Ishikawa (cell line): Measurements from ENCODE around the gene VPS41.

ENCODE experiments used
- CEBPB ChIP-seq: IDR thresholded peaks from 2 replicates; pipeline ENCODE4 v1.6.1; 2012
- CREB1 ChIP-seq: IDR thresholded peaks from 2 replicates; pipeline ENCODE4 v1.6.1; 2012; ENCODE audit warnings: low read depth
- EGR1 ChIP-seq: IDR thresholded peaks from 2 replicates; pipeline ENCODE4 v1.6.1; 2012
- EP300 ChIP-seq: IDR thresholded peaks from 2 replicates; pipeline ENCODE4 v1.6.1; 2012; ENCODE audit warnings: borderline replicate concordance
- FOXM1 ChIP-seq: IDR thresholded peaks from 2 replicates; pipeline ENCODE4 v1.6.1; 2012; ENCODE audit warnings: low read depth, borderline replicate concordance
- NFIC ChIP-seq: IDR thresholded peaks from 2 replicates; pipeline ENCODE4 v1.6.1; 2012
- RAD21 ChIP-seq: IDR thresholded peaks from 2 replicates; pipeline ENCODE4 v1.6.1; 2012; ENCODE audit warnings: low read depth
- TAF1 ChIP-seq: IDR thresholded peaks from 2 replicates; pipeline ENCODE4 v1.6.1; 2012; ENCODE audit warnings: low read depth, mild to moderate bottlenecking
- TCF12 ChIP-seq: IDR thresholded peaks from 2 replicates; pipeline ENCODE4 v1.6.1; 2012; ENCODE audit warnings: low read depth
- TEAD4 ChIP-seq: IDR thresholded peaks from 2 replicates; pipeline ENCODE4 v1.6.1; 2012
- YY1 ChIP-seq: IDR thresholded peaks from 2 replicates; pipeline ENCODE4 v1.6.1; 2012; ENCODE audit warnings: low read depth
- ZBTB7A ChIP-seq: IDR thresholded peaks from 2 replicates; pipeline ENCODE4 v1.6.1; 2012; ENCODE audit warnings: low read depth
- TF ChIP-seq, protein P1 (sequence below): IDR thresholded peaks from 2 replicates; pipeline ENCODE4 v1.6.1; 2012; ENCODE audit warnings: low read depth, mild to moderate bottlenecking
- TF ChIP-seq, protein P2 (sequence below): IDR thresholded peaks from 2 replicates; pipeline ENCODE4 v1.6.1; 2012
- TF ChIP-seq, protein P3 (sequence below): IDR thresholded peaks from 2 replicates; pipeline ENCODE4 v1.6.1; 2012

The VPS41 gene

DNA sequence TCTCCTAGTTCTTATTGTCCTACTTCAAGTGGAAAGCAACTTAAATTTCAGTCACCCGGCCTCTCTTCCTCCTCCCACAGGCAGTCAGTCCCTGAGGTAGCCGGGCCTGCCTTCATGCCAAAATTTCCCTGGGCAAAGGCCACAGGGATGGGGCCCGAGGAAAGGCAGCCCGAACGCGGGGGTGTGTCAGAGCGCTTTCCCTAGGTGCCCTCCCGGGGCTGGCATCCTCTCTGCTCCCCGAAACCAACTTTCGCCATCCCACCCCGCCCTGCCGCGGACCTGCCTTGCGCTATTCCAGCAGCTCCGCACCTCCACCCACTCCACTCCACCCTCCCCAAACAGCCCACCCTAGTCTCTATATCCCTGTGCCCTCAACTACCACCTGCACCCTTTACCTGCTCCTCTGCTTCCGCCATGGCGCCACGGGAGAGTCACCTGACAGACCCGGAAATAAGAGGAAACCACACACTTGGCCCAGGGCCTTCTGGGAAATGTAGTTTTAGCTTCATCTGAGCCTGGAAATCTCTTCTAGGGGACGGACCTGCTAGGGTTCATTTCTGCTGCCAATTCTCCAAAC is at the start of gene VPS41:
VPS41 (minus strand) TSS at position 433 of the 577 bp plus-strand sequence; CDS start at position 416, 17 bp downstream.
- TF ChIP-seq, protein P1, sequence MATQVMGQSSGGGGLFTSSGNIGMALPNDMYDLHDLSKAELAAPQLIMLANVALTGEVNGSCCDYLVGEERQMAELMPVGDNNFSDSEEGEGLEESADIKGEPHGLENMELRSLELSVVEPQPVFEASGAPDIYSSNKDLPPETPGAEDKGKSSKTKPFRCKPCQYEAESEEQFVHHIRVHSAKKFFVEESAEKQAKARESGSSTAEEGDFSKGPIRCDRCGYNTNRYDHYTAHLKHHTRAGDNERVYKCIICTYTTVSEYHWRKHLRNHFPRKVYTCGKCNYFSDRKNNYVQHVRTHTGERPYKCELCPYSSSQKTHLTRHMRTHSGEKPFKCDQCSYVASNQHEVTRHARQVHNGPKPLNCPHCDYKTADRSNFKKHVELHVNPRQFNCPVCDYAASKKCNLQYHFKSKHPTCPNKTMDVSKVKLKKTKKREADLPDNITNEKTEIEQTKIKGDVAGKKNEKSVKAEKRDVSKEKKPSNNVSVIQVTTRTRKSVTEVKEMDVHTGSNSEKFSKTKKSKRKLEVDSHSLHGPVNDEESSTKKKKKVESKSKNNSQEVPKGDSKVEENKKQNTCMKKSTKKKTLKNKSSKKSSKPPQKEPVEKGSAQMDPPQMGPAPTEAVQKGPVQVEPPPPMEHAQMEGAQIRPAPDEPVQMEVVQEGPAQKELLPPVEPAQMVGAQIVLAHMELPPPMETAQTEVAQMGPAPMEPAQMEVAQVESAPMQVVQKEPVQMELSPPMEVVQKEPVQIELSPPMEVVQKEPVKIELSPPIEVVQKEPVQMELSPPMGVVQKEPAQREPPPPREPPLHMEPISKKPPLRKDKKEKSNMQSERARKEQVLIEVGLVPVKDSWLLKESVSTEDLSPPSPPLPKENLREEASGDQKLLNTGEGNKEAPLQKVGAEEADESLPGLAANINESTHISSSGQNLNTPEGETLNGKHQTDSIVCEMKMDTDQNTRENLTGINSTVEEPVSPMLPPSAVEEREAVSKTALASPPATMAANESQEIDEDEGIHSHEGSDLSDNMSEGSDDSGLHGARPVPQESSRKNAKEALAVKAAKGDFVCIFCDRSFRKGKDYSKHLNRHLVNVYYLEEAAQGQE: no peak
- TF ChIP-seq YY1: peak; percentile 91
- no peak for TF ChIP-seq ZBTB7A
- peak; percentile 50; the same call in 1 of the 2 replicates for TF ChIP-seq TAF1
- no peak for TF ChIP-seq EGR1
- no peak for TF ChIP-seq RAD21
- TF ChIP-seq, protein P2, sequence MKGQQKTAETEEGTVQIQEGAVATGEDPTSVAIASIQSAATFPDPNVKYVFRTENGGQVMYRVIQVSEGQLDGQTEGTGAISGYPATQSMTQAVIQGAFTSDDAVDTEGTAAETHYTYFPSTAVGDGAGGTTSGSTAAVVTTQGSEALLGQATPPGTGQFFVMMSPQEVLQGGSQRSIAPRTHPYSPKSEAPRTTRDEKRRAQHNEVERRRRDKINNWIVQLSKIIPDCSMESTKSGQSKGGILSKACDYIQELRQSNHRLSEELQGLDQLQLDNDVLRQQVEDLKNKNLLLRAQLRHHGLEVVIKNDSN: peak; percentile 98
- TF ChIP-seq TEAD4: no peak
- TF ChIP-seq, protein P3, sequence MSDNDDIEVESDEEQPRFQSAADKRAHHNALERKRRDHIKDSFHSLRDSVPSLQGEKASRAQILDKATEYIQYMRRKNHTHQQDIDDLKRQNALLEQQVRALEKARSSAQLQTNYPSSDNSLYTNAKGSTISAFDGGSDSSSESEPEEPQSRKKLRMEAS: peak; percentile 24; the same call in 1 of the 2 replicates
- TF ChIP-seq CEBPB: no peak

DNA sequence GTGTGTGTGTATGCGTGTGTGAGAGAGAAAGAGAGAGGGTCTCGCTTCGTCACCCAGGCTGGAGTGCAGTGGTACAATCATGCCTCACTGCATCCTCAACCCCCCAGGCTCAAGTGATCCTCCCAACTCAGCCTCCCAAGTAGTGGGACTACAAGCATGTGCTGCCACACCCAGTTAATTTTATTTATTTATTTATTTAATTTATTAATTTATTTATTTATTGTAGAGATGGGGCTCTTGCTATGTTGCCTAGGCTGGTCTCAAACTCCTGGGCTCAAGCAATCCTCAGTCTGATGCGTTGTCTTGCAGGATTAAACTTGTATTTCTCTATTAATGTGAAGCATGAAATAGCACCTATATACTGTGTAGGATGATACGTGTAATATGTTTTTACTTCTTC is 46.9 kb upstream of the VPS41 start:
- TF ChIP-seq YY1 (no peak), TCF12 (no peak)

DNA sequence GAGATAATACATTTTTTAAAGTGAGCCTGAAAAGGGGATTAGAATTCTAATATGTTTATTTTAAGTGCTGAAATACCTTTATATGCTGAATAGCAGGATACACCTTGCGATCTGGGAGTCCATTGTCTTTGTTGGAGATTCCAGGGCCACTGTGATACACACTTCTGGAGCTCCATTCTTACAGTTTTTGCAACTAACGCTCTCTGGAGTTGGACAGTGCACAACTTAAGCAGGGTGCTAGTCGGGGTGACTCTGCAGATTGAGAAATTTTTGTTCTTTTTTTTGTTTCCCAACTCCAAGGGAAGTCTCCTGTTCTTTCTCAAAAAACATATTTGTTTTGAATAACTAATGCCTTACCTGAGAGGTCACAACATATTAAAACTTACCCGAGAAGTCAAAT is 45.0 kb upstream of the VPS41 start:
- no peak for TF ChIP-seq CREB1
- TF ChIP-seq FOXM1: no peak
- TF ChIP-seq TEAD4: no peak
- no peak for TF ChIP-seq NFIC
- TF ChIP-seq RAD21: no peak
- TF ChIP-seq EGR1: no peak
- no peak for TF ChIP-seq EP300
- TF ChIP-seq, protein P3: no peak
- no peak for TF ChIP-seq ZBTB7A
- no peak for TF ChIP-seq TAF1
- no peak for TF ChIP-seq YY1
- TF ChIP-seq, protein P1: no peak
- TF ChIP-seq TCF12: no peak
- TF ChIP-seq, protein P2: no peak
- no peak for TF ChIP-seq CEBPB

DNA sequence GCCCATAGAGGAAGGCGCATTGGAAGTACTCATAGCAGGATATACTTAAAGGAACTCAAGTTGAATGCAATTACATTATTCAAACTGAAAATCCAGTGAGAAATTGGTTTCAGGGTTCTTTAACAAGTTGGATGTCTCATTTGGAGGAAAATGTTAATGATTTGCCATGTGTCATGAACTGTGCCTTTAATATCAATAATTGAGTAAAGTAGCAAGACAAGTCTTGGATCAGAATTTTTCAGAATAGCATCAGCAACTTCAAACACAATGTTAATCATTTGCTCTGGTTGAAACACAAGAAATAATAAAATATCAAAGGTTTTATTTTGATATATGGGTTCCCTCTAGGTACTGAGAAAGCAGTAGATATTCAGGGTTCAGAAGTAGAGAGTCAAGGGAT is 44.2 kb upstream of the VPS41 start:
- TF ChIP-seq, protein P2: no peak
- TF ChIP-seq FOXM1 (no peak), EP300 (no peak), TAF1 (no peak), NFIC (no peak), RAD21 (no peak), ZBTB7A (no peak), YY1 (no peak), CREB1 (no peak), CEBPB (no peak), TEAD4 (no peak), TCF12 (no peak), EGR1 (no peak)
- TF ChIP-seq, protein P1: no peak
- TF ChIP-seq, protein P3: no peak
